Ishikawa (cell line): ENCODE measurements around the gene MRPL17.

Experiments
- EP300 ChIP-seq: IDR thresholded peaks from 2 replicates; pipeline ENCODE4 v1.6.1; 2012; ENCODE audit warnings: borderline replicate concordance
- RAD21 ChIP-seq: IDR thresholded peaks from 2 replicates; pipeline ENCODE4 v1.6.1; 2012; ENCODE audit warnings: low read depth
- REST ChIP-seq: IDR thresholded peaks from 2 replicates; pipeline ENCODE4 v1.6.1; 2012; ENCODE audit warnings: low read depth, mild to moderate bottlenecking
- ZBTB7A ChIP-seq: IDR thresholded peaks from 2 replicates; pipeline ENCODE4 v1.6.1; 2012; ENCODE audit warnings: low read depth

- no peak for TF ChIP-seq EP300
- no peak for TF ChIP-seq RAD21
- no peak for TF ChIP-seq ZBTB7A
- TF ChIP-seq REST = no peak
Measured at GRCh38 chr11:6650980-6651379, 32.2 kb downstream of the MRPL17 start.
